8988T (cell line): ENCODE data around the gene SLC5A2.

ENCODE experiments used
- DNase-seq: peaks from one replicate; pipeline ENCODE4 v3.0.0; 2011

The SLC5A2 gene

DNA sequence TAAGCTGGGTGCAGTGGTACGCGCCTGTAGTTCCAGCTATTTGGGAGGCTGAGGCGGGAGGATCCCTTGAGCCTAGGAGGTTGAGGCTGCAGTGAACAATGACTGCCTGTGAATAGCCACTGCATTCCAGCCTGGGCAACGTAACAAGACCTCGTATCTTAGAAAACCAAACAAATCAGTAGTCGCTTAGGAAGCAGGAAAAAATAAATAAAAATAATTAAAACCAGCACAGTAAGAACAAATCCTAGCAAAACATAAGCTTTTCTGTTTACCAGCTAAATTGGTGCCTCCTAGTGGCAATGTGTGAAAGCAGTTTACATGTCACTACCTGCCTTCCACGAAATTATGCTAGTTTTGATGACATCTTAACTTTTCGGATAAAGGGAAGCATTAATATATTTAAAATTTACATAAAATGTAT lies 22.3 kb upstream of the SLC5A2 start:
- no peak for DNase-seq

DNA sequence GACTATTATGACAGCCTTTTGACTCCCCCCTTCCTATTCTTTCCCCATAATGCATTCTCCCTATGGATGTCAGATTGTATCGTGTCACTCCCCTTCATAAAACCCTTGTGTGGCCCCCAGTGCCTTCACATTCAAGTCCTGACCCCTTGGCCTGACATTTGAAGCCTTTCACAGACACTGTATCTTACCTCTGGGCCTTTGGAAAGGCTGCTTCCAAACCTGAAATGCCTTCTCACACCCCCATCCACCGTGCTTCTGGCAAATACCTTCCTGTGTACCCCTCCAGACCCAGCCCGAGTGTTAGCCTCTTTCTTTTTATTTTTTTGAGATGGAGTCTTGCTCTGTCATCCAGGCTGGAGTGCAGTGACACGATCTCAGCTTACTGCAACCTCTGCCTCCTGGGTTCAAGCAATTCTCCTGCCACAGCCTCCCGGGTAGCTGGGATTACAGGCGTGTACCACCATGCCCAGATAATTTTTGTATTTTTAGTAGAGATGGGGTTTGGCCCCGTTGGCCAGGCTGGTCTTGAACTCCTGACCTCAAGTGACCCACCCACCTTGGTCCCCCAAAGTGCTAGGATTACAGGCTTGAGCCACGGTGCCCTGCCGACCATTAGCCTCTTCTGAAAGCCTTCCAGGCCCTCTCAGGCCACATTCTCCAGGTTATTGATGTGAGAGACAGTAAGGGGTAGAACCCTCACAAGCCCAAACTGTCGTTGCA lies 21.6 kb upstream of the SLC5A2 start:
- DNase-seq = no peak

DNA sequence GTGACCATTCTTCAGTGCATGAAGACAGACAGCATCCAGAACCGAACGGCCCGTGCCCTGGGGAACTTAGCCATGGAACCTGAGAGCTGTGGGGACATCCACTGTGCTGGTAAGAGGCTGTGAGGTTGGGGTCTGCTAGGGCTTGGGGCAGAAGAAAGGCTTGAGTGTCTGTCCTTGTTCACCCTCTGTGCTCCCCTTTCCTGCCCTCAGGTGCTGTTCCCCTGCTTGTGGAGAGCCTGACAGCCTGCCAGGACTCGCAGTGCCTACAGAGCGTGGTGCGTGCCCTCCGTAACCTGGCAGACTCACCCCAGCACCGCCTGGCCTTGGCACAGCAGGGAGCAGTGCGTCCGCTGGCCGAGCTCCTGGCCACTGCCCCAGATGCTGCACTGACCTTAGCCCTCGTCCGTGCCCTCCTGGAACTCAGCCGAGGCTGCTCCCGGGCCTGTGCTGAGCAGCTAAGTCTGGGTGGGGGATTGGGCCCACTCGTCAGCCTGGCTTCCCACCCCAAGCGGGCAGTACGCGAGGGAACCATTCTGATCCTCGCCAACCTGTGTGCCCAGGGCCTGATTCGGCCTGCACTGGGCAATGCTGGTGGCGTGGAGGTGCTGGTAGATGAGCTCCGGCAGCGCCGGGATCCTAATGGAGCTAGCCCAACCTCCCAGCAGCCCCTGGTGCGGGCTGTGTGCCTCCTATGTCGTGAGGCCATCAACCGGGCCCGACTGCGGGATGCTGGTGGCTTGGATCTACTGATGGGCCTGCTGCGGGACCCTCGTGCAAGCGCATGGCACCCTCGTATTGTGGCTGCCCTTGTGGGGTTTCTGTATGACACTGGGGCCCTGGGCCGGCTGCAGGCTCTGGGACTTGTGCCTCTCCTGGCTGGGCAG lies 20.8 kb upstream of the SLC5A2 start:
- no peak for DNase-seq

- DNase-seq = no peak
These were observed 18.6 kb upstream of the SLC5A2 start for GRCh38 chr16:31464348-31464769.

- DNase-seq = no peak
These were observed 18.1 kb upstream of the SLC5A2 start for GRCh38 chr16:31464781-31465260.

DNA sequence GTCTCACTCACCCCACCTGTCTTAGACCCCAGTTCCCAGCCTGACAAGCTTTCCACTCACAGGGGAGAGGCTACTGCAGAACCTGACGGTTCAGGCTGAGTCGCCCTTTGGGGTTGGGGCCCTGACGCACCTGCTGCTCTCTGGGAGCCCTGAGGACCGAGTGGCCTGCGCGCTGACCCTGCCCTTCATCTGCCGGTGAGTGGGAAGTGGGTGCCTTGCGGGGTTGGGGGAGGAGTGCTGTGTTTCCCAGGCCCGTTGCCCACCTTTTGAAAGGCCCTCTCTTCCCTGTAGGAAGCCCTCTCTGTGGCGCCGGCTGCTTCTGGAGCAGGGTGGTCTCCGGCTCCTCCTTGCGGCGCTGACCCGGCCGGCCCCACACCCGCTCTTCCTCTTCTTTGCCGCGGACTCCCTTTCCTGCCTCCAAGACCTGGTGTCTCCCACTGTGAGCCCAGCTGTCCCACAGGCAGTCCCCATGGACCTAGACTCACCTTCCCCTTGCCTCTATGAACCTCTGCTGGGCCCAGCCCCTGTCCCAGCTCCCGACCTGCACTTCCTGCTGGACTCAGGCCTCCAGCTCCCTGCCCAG lies 17.0 kb upstream of the SLC5A2 start:
- no peak for DNase-seq

GRCh38 chr16:31466381-31466841 lies 16.5 kb upstream of the SLC5A2 start:
- no peak for DNase-seq

- no peak for DNase-seq
These were observed 15.7 kb upstream of the SLC5A2 start for GRCh38 chr16:31467151-31467773.

DNA sequence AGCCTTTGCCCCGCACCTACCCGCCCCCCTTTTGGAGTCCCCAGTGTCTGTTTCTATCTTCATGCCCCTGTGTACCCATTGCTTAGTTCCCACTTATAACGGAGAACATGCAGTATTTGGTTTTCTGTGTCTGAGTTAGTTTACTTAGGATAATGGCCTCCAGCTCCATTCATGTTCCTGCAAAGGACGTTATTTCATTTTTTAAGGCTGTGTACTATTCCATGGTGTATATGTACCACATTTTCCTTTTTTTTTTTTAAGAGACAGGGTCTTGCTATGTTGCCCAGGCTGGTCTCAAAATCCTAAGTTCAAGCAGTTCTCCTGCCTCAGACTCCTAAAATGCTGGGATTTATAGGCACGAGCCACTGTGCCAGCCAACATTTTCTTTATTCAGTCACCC lies 15.1 kb upstream of the SLC5A2 start:
- DNase-seq = no peak

DNA sequence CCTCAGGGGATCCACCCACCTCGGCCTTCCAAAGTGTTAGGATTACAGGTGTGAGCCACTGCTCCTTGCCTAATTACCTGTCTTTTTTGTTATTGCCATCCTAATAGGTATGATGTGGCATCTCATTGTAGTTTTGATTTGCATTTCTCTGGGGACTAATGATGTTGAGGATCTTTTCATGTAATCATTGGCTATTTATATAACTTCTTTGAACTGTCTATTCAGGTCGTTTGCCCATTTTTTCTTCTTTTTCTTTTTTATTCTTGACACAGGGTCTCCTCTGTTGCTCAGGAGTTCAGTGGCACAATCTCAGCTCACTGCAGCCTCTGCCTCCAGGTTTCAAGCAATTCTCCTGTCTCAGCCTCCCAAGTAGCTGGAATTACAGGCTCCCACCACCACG lies 12.3 kb upstream of the SLC5A2 start:
- no peak for DNase-seq

DNA sequence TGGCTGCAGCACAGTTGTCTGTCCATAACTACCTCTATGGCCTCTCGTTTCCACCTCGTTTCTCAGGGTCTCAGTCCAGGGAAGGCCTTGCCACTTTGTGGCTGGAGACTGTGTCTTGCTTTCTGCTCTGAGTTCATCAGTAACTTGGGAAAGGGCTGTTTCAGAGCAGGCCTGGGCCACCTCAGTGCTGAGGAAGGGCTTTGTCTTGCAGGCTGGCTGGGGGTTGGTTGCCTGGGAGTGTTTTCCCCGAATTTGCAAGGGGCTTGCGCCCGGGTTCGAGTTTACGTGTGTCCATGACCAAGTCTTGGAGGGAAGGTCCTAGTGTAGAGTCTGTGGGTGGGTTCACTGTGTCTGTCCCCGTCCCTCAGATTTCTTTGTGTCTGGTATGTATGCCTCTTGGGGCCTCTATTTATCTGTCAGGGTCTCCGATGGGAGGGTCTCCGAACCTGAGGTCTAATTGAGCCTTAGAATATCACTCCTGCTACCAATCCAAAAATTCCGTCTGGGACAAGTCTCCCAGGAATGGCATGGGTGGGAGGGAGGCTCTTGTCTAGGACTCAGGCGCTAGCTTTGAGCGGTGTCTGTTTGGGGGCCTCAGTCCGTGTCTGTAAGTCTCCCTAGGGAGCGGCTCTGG lies 11.6 kb upstream of the SLC5A2 start:
- no peak for DNase-seq

DNA sequence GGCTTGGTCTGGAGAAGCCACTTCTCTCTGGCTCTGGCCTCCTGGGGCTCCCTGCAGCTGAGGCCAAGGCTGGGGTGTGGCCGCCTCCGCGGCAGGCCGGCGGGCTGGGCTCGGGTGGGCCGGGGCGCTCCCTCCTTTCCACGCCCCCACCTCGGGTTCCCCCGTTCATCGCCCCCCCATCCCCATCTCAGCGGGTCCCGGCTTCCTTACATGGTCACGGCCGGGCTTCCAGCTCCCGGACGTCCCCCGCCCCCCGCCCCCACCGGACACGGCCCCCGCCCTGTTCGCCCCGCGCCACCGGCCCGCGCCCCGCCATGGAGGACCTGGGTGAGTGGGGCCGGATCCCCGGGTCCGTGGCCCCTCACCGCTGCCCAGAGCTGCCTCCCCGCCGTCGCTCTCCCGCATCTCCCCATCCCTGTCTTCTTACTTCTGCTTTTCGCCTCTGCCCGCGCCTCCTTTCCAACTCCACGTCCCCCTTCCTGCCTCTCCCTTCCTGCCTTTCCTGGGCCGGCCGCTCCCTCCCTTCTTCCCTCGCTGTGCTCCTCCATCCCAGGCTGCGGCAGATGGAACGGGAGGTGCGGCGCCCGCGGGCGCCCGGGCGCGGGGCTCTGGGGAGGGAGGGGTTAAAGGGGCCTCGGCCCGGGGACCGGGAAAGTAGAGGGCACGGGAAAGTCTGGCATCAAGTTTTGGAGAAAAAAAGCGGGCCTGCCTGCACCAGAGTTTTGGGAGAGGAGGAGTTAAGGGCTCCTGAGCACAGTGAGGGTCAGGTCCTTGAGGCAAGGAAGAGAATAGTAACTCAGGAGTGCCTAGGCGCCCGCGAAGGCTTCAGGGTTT lies 10.8 kb upstream of the SLC5A2 start, which contains the start of gene TGFB1I1:
Gene TGFB1I1, plus strand, starts transcription at position 278 of the 834 bp plus-strand sequence. Its CDS starts 37 bp downstream, at position 315.
- no peak for DNase-seq

DNA sequence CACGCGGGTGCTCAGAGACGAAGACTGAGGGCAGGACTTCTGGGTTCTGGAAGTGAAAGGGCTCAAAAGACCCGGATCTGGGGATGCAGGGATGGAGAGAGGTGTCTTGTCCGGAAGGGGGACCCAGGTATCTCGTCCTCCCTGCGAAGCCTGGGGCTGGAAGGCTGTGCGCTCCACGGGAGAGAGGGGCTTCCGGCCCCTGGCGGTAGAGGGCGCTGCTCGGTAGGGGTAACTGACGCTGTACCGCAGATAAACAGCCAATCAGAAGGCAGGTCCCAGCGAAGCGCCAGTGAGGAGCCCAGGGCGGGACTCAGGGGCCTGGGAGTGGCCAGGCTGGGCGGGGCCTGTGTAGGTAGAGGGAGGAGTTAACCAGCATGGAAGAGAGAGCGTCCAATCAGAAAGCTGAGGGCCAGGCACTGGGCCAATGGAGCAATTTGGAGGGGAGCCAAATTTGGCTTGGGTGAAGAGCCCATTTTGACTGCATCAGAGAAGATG lies 10.2 kb upstream of the SLC5A2 start:
- DNase-seq = peak; percentile 81

DNA sequence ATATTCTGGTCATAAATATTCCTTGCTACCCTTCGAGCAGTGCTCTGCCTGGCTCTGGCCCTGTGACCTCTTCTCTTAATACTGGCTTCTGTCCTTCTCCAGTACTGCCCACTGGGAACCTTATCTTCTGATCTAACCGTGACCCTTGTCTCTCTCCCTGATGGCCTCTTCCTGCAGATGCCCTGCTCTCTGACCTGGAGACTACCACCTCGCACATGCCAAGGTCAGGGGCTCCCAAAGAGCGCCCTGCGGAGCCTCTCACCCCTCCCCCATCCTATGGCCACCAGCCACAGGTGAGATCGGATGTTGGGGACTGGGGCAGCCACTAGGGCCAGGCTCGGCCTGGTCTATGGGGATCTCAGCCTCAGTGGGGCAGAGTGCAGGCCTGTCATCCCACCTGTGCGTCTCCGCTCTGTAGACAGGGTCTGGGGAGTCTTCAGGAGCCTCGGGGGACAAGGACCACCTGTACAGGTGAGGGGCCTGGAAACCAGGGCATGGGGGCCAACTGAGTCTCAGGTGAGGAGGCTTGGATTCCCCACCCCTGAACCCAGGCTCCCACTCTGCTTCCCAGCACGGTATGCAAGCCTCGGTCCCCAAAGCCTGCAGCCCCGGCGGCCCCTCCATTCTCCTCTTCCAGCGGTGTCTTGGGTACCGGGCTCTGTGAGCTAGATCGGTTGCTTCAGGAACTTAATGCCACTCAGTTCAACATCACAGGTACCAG lies 9.5 kb upstream of the SLC5A2 start:
- DNase-seq = no peak

DNA sequence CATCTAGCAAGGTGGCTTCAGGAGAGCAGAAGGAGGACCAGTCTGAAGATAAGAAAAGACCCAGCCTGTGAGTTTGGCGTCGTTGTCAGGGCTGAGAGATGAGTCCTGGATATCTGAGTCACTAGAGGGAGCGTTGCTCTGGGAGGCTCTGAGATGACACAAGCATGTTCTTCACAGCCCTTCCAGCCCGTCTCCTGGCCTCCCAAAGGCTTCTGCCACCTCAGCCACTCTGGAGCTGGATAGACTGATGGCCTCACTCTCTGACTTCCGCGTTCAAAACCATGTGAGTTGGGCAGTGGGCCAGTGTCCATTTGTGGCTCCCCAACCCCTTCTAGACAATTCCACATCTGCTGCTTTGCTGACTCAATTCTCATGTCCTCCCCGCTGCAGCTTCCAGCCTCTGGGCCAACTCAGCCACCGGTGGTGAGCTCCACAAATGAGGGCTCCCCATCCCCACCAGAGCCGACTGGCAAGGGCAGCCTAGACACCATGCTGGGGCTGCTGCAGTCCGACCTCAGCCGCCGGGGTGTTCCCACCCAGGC lies 8.7 kb upstream of the SLC5A2 start:
- DNase-seq = no peak

- no peak for DNase-seq
These were observed 7.9 kb upstream of the SLC5A2 start for GRCh38 chr16:31474773-31475738.

DNA sequence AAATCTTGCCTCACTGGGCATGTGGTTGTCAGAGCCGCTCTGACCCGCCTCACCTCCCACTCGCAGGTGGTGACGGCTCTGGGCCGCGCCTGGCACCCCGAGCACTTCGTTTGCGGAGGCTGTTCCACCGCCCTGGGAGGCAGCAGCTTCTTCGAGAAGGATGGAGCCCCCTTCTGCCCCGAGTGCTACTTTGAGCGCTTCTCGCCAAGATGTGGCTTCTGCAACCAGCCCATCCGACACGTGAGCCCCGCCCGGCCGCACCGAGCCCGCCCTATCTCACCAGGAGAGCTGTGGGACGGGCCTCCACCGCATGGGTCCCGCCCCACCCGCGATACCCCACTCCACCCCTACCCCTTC lies 7.0 kb upstream of the SLC5A2 start:
- no peak for DNase-seq

GRCh38 chr16:31476303-31477219 lies 6.4 kb upstream of the SLC5A2 start:
- DNase-seq = peak; percentile 61
